GM12892 (cell line): ENCODE results near the gene PHF20.

ENCODE experiments used
- POLR2A ChIP-seq: IDR thresholded peaks from 2 replicates; pipeline ENCODE4 v1.6.1; 2011; ENCODE audit warnings: low read depth, low read length, control low read depth
- POLR2AphosphoS5 ChIP-seq: IDR thresholded peaks from 2 replicates; pipeline ENCODE4 v1.6.1; 2011; ENCODE audit warnings: low read depth, low read length, control low read depth

GRCh38 chr20:35776513-35777101 is 4.8 kb downstream of the PHF20 start:
- no peak for TF ChIP-seq POLR2AphosphoS5
- TF ChIP-seq POLR2A: no peak
